IMR-90 (cell line): ENCODE results near the gene GAREM1.

ENCODE experiments used
- CTCF ChIP-seq: conservative IDR thresholded peaks from 2 replicates; pipeline ENCODE4 v1.5.1; 2012; ENCODE audit warnings: mild to moderate bottlenecking, low read depth, low read length, improper control_type of control experiment
- ELK1 ChIP-seq: fragments of 150-350 bp; IDR thresholded peaks from 2 replicates; pipeline ENCODE4 v1.6.1; 2016; ENCODE audit warnings: low read depth, mild to moderate bottlenecking, low read length, moderate library complexity, borderline replicate concordance
- MAZ ChIP-seq: IDR thresholded peaks from 2 replicates; pipeline ENCODE4 v1.6.1; 2012; ENCODE audit warnings: low read depth, mild to moderate bottlenecking, low read length, improper control_type of control experiment, moderate library complexity, borderline replicate concordance
- POLR2A ChIP-seq: IDR thresholded peaks from 2 replicates; pipeline ENCODE4 v1.6.1; 2012; ENCODE audit warnings: mild to moderate bottlenecking, low read depth, low read length
- RAD21 ChIP-seq: IDR thresholded peaks from 2 replicates; pipeline ENCODE4 v1.6.1; 2012; ENCODE audit warnings: low read length, improper control_type of control experiment

GRCh38 chr18:32286749-32287148 lies 183.9 kb downstream of the GAREM1 start:
- TF ChIP-seq CTCF (no peak), POLR2A (no peak), RAD21 (no peak), MAZ (no peak), ELK1 (no peak)
